SU-DHL-6 (cell line): ENCODE data around the gene SPOCK3.
A peak's percentile ranks its signal among the peaks of the same experiment; 100 is the strongest.

ENCODE experiments used
- H2AFZ ChIP-seq: fragments of 200-600 bp; sonication (generic); 2 replicates; pipeline ENCODE4 v1.6.1; 2014; ENCODE audit warnings: low read depth, mild to moderate bottlenecking, moderate library complexity, mixed read lengths, antibody characterized with exemption, low read length; ENCODE audit not compliant: severe bottlenecking
- H3F3A ChIP-seq: fragments of 200-600 bp; shearing (Covaris generic); 2 replicates; pipeline ENCODE4 v1.6.0; 2016; ENCODE audit warnings: antibody characterized with exemption, mild to moderate bottlenecking; ENCODE audit not compliant: insufficient read depth
- H3K27ac ChIP-seq: fragments of 200-600 bp; sonication (generic); 2 replicates; pipeline ENCODE4 v1.5.1; 2016; ENCODE audit warnings: low read depth, mild to moderate bottlenecking, low read length, moderate library complexity, mixed read lengths
- H3K27me3 ChIP-seq: fragments of 200-600 bp; sonication (generic), shearing (Covaris generic); 2 replicates; pipeline ENCODE4 v1.6.0; 2014; ENCODE audit warnings: mild to moderate bottlenecking, low read length
- H3K36me3 ChIP-seq: fragments of 200-600 bp; sonication (generic); 2 replicates; pipeline ENCODE4 v1.6.1; 2014; ENCODE audit warnings: mild to moderate bottlenecking, low read length, mixed read lengths
- H3K4me2 ChIP-seq: fragments of 300-600, 200-600 bp; shearing (Covaris generic), sonication (generic); 2 replicates; pipeline ENCODE4 v1.6.0; 2014; ENCODE audit warnings: low read length, low read depth, mild to moderate bottlenecking; ENCODE audit not compliant: poor library complexity, severe bottlenecking
- H3K4me3 ChIP-seq: fragments of 200-600 bp; sonication (generic); 2 replicates; pipeline ENCODE4 v1.5.1; 2014; ENCODE audit warnings: antibody characterized with exemption, low read length, mild to moderate bottlenecking, mixed read lengths; ENCODE audit not compliant: insufficient read depth, poor library complexity, severe bottlenecking
- H3K79me2 ChIP-seq: fragments of 200-600 bp; sonication (generic); 2 replicates; pipeline ENCODE4 v1.6.1; 2014; ENCODE audit warnings: mild to moderate bottlenecking, low read length, moderate library complexity; ENCODE audit not compliant: insufficient read depth
- H3K9ac ChIP-seq: fragments of 200-600 bp; sonication (generic); 2 replicates; pipeline ENCODE4 v1.7.0; 2014; ENCODE audit warnings: mild to moderate bottlenecking, low read length
- H3K9me2 ChIP-seq: fragments of 200-600 bp; sonication (generic); replicated peaks from 2 replicates; pipeline ENCODE4 v1.6.1; 2014; ENCODE audit warnings: low read length; ENCODE audit not compliant: insufficient read depth
- H3K9me3 ChIP-seq: fragments of 200-600 bp; sonication (generic); 2 replicates; pipeline ENCODE4 v1.6.1; 2014; ENCODE audit warnings: low read length, mixed read lengths; ENCODE audit not compliant: insufficient read depth
- H4K20me1 ChIP-seq: fragments of 200-600 bp; sonication (generic); 2 replicates; pipeline ENCODE4 v1.6.1; 2014; ENCODE audit warnings: low read depth, mild to moderate bottlenecking, antibody characterized with exemption, low read length, moderate library complexity, mixed read lengths
- CTCF ChIP-seq: fragments of 200-600 bp; sonication (generic); IDR thresholded peaks from one replicate; pipeline ENCODE4 v1.5.1; 2017; ENCODE audit warnings: antibody characterized with exemption, mild to moderate bottlenecking, low read length, moderate library complexity; ENCODE audit not compliant: insufficient read depth, poor library complexity, severe bottlenecking
- EZH2phosphoT487 ChIP-seq: fragments of 200-600 bp; sonication (generic), shearing (Covaris generic); conservative IDR thresholded peaks from 2 replicates; pipeline ENCODE4 v1.6.1; 2018; ENCODE audit warnings: mild to moderate bottlenecking, antibody characterized with exemption, low read length, moderate library complexity, mixed read lengths

The SPOCK3 gene

GRCh38 chr4:167221084-167221483 is 13.2 kb downstream of the SPOCK3 start:
- H3K79me2 ChIP-seq, result no peaks in the 10 kb centered on the region
- no peak overlapping the region for H3K27ac ChIP-seq
- H3K27me3 ChIP-seq, result no peaks in the 10 kb centered on the region
- H3K4me3 ChIP-seq, result no peak overlapping the region
- no peaks in the 10 kb centered on the region for H3K9me2 ChIP-seq
- H2AFZ ChIP-seq, result no peak overlapping the region
- no peaks in the 10 kb centered on the region for H3K36me3 ChIP-seq
- peaks cover 6% of the 10 kb centered on the region; the same call in 1 of the 2 replicates for H3F3A ChIP-seq
- TF ChIP-seq CTCF (no peak), EZH2phosphoT487 (no peak)
- no peak overlapping the region for H3K4me2 ChIP-seq
- H4K20me1 ChIP-seq, result no peaks in the 10 kb centered on the region
- no peaks in the 10 kb centered on the region for H3K9me3 ChIP-seq
- H3K9ac ChIP-seq, result no peak overlapping the region

GRCh38 chr4:167218022-167218608 is 16.2 kb downstream of the SPOCK3 start:
- Histone ChIP-seq H4K20me1 (no peaks in the 10 kb centered on the region), H3K36me3 (no peaks in the 10 kb centered on the region), H3K4me3 (no peak overlapping the region), H3K79me2 (no peaks in the 10 kb centered on the region), H3K9ac (no peak overlapping the region), H3K9me3 (no peaks in the 10 kb centered on the region), H3K9me2 (no peaks in the 10 kb centered on the region), H3F3A (0 out of 2 replicates have a peak, but pooled peaks cover 3% of the 10 kb centered on the region), H2AFZ (peak overlapping the region; percentile 29), H3K27ac (no peak overlapping the region), H3K27me3 (no peaks in the 10 kb centered on the region), H3K4me2 (no peak overlapping the region)
- TF ChIP-seq CTCF (no peak), EZH2phosphoT487 (no peak)

- no peak for TF ChIP-seq EZH2phosphoT487
- no peak for TF ChIP-seq CTCF
- Histone ChIP-seq H3K4me3 (no peak overlapping the region), H3K9me2 (no peaks in the 10 kb centered on the region), H3K27me3 (no peaks in the 10 kb centered on the region), H3K27ac (no peak overlapping the region), H3K9me3 (no peaks in the 10 kb centered on the region), H3K9ac (no peak overlapping the region), H2AFZ (no peak overlapping the region), H3F3A (no peaks in the 10 kb centered on the region), H4K20me1 (no peaks in the 10 kb centered on the region), H3K4me2 (no peak overlapping the region), H3K36me3 (no peaks in the 10 kb centered on the region), H3K79me2 (no peaks in the 10 kb centered on the region)
Observed at GRCh38 chr4:167216783-167217182, 17.5 kb downstream of the SPOCK3 start.
